ENCODE data around the gene TMEM169.

DNA sequence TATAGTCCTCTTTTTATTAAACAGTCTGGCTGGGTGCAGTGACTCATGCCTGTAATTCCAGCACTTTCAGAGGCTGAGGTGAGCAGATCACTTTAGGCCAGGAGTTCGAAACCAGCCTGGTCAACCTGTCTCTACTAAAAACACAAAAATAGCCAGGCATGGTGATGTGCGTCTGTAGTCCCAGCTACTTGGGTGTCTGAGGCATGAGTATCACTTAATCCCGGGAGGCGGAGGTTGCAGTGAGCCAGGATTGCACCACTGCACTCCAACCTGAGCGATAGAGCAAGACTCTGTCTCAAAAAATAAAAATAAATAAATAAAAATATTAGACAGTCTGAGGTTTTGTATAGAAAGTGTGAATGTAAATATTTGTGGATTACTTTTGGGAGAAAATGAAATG is 45.2 kb downstream of the TMEM169 start:
- TF ChIP-seq, protein P1, sequence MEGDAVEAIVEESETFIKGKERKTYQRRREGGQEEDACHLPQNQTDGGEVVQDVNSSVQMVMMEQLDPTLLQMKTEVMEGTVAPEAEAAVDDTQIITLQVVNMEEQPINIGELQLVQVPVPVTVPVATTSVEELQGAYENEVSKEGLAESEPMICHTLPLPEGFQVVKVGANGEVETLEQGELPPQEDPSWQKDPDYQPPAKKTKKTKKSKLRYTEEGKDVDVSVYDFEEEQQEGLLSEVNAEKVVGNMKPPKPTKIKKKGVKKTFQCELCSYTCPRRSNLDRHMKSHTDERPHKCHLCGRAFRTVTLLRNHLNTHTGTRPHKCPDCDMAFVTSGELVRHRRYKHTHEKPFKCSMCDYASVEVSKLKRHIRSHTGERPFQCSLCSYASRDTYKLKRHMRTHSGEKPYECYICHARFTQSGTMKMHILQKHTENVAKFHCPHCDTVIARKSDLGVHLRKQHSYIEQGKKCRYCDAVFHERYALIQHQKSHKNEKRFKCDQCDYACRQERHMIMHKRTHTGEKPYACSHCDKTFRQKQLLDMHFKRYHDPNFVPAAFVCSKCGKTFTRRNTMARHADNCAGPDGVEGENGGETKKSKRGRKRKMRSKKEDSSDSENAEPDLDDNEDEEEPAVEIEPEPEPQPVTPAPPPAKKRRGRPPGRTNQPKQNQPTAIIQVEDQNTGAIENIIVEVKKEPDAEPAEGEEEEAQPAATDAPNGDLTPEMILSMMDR (IDR thresholded peaks at IDR 0.05): no peak
- no peak for TF ChIP-seq EP300 (IDR thresholded peaks at IDR 0.05)
- no peak for TF ChIP-seq POLR2A (IDR thresholded peaks at IDR 0.05)
- TF ChIP-seq POLR2AphosphoS5 (IDR thresholded peaks at IDR 0.05): no peak
